ENCODE data around the gene YIPF1. TPM values are rescaled to one million over a fixed set of nuclear protein-coding genes. Genes with fewer than 3 reads are reported as not detected.
"Not testable (repeated sequence)": the region's sequence is repeated elsewhere in the genome, so short reads cannot be mapped to it uniquely, and the experiment has no call there.

The YIPF1 gene
- total and polyA plus RNA-seq, 10 of the 15 experiments (the other 5 are each of a cell fraction or from before 2014, with no cell fraction given), result 13.0 to 36.0 (median 20.3) TPM

DNA sequence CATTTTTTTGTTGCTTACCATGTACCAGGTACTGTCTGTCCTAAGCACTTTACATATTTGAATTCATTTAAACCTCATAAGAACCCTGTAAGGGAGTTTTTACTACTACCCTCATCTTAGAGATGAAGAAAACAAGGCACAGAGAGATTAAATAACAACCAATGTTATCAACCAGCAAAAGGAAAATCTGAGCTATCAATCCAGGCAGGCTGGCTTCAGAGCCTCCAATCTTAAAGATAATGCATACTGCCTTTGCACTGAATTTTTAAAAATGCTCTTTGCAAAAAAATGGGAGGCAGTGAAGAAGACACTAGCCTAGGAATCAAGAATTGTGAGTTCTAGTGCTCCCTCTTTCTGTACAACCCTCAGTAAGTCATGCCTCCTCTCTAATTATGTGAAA, 70.2 kb downstream of the YIPF1 start:
- ATAC-seq (no peak), DNase-seq (ENCODE audit: low read depth, low spot score) (no peak), FAIRE-seq (no peak)
- TF ChIP-seq SMC3 (IDR thresholded peaks at IDR 0.05; ENCODE audit: borderline replicate concordance, low read length) (no peak), USF2 (IDR thresholded peaks at IDR 0.05; ENCODE audit: borderline replicate concordance, low read depth, low read length) (no peak), ZNF384 (IDR thresholded peaks at IDR 0.05; ENCODE audit: borderline replicate concordance, low read depth, low read length) (no peak), ZNF207 (IDR thresholded peaks at IDR 0.05; ENCODE audit: borderline replicate concordance) (no peak), FOXM1 (IDR thresholded peaks at IDR 0.05; ENCODE audit: low read depth, low read length) (no peak), RB1 (IDR thresholded peaks at IDR 0.05; ENCODE audit: borderline replicate concordance) (no peak)
- TF ChIP-seq, protein P1, sequence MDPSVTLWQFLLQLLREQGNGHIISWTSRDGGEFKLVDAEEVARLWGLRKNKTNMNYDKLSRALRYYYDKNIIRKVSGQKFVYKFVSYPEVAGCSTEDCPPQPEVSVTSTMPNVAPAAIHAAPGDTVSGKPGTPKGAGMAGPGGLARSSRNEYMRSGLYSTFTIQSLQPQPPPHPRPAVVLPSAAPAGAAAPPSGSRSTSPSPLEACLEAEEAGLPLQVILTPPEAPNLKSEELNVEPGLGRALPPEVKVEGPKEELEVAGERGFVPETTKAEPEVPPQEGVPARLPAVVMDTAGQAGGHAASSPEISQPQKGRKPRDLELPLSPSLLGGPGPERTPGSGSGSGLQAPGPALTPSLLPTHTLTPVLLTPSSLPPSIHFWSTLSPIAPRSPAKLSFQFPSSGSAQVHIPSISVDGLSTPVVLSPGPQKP (IDR thresholded peaks at IDR 0.05; ENCODE audit: low read depth, low read length), result no peak
- CTCF ChIA-PET, result interaction anchor here (0.6 to 2.3 kb wide), 5 partner anchors 8 to 548 kb away, joined by 3 to 10 read pairs (median 3); no protein-coding TSS in a partner anchor
- Histone ChIP-seq H3K4me3 (no peak overlapping the region), H3K4me1 (ENCODE audit: control insufficient read depth, insufficient read depth, low read length) (no peaks in the 10 kb centered on the region), H3K27ac (ENCODE audit: control insufficient read depth, insufficient read depth) (no peak overlapping the region), H3K9me3 (replicated peaks; ENCODE audit: control insufficient read depth, insufficient read depth, low read length) (no peaks in the 10 kb centered on the region), H3K27me3 (replicated peaks in 1 of 2; ENCODE audit: control insufficient read depth in 2 of 2, insufficient read depth in 2 of 2, low read length in 1 of 2) (no peaks in the 10 kb centered on the region), H2AFZ (ENCODE audit: control insufficient read depth, low read depth, low read length) (no peak overlapping the region), H3K9ac (ENCODE audit: control insufficient read depth, insufficient read depth, low read length) (no peak overlapping the region), H3K79me2 (ENCODE audit: control insufficient read depth, insufficient read depth, low read length) (no peaks in the 10 kb centered on the region), H4K20me1 (ENCODE audit: control insufficient read depth, insufficient read depth) (no peaks in the 10 kb centered on the region), H3K4me2 (ENCODE audit: control insufficient read depth, insufficient read depth) (no peak overlapping the region), H3K36me3 (ENCODE audit: control insufficient read depth in 2 of 2, insufficient read depth in 2 of 2, low read length in 1 of 2) (peaks cover 2 to 5% of the 10 kb centered on the region in 2 experiments; a peak in 3 of 4 replicates)
- SMC1A ChIA-PET (ENCODE audit: uncharacterized antibody, unreplicated experiment), result interaction anchor here (4.5 kb wide), 1 partner anchor 15 kb away, joined by 18 read pairs; no protein-coding TSS in a partner anchor
- in situ Hi-C loops (cut with MboI), result no loop called here
- RAD21 ChIA-PET (ENCODE audit: unreplicated experiment), result interaction anchor here (1.0 to 1.5 kb wide), 2 partner anchors 63 to 140 kb away, joined by 3 read pairs; no protein-coding TSS in a partner anchor
- intact Hi-C loops (cut with micrococcal nuclease; ENCODE audit: unreplicated experiment), result no loop called here
- POLR2A ChIA-PET, result interaction anchor here (0.9 to 2.3 kb wide), 2 partner anchors 17 to 18 kb away, joined by 3 to 7 read pairs; partner anchors contain the start of gene NDC1
- BruUV-seq (replicated peaks), result no TSS peak

DNA sequence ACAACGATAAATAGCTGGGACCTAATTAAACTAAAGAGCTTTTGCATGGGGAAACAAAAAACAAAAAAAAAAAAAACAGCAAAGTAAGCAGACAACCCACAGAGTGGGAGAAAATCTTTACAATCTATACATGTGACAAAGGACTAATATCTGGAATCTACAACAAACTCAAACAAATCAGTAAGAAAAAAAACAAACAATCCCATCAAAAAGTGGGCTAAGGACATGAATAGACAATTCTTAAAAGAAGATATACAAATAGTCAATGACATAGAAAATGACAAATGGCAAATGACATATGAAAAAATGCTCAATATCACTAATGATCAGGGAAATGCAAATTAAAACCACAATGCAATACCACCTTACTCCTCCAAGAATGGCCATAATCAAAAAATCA, 73.0 kb downstream of the YIPF1 start:
- FAIRE-seq; CTCF ChIA-PET; in situ Hi-C loops (cut with MboI); H3K79me2 ChIP-seq (ENCODE audit: control insufficient read depth, insufficient read depth, low read length); DNase-seq (ENCODE audit: low read depth, low spot score); H3K4me3 ChIP-seq; SMC1A ChIA-PET (ENCODE audit: uncharacterized antibody, unreplicated experiment); H2AFZ ChIP-seq (ENCODE audit: control insufficient read depth, low read depth, low read length); H3K9ac ChIP-seq (ENCODE audit: control insufficient read depth, insufficient read depth, low read length); H3K4me2 ChIP-seq (ENCODE audit: control insufficient read depth, insufficient read depth); intact Hi-C loops (cut with micrococcal nuclease; ENCODE audit: unreplicated experiment); ATAC-seq; H3K9me3 ChIP-seq (replicated peaks; ENCODE audit: control insufficient read depth, insufficient read depth, low read length); H3K4me1 ChIP-seq (ENCODE audit: control insufficient read depth, insufficient read depth, low read length); H3K27ac ChIP-seq (ENCODE audit: control insufficient read depth, insufficient read depth); H4K20me1 ChIP-seq (ENCODE audit: control insufficient read depth, insufficient read depth); RAD21 ChIA-PET (ENCODE audit: unreplicated experiment); H3K27me3 ChIP-seq (replicated peaks in 1 of 2; ENCODE audit: control insufficient read depth in 2 of 2, insufficient read depth in 2 of 2, low read length in 1 of 2); H3K36me3 ChIP-seq (ENCODE audit: control insufficient read depth in 2 of 2, insufficient read depth in 2 of 2, low read length in 1 of 2); BruUV-seq (replicated peaks): not testable (repeated sequence)
- WGBS (ENCODE audit: insufficient coverage, insufficient replicate concordance, low lambda C conversion rate, missing lambda C conversion rate), result 100% methylated on average over 1 of the region's 1 CpG
- POLR2A ChIA-PET, result interaction anchor here (0.6 kb wide), 1 partner anchor 381 kb away, joined by 5 read pairs; no protein-coding TSS in a partner anchor

GRCh38 chr1:53815484-53815883, 74.1 kb downstream of the YIPF1 start:
- H3K4me1 ChIP-seq (ENCODE audit: control insufficient read depth, insufficient read depth, low read length); H2AFZ ChIP-seq (ENCODE audit: control insufficient read depth, low read depth, low read length); H4K20me1 ChIP-seq (ENCODE audit: control insufficient read depth, insufficient read depth); ATAC-seq; H3K79me2 ChIP-seq (ENCODE audit: control insufficient read depth, insufficient read depth, low read length); RAD21 ChIA-PET (ENCODE audit: unreplicated experiment); DNase-seq (ENCODE audit: low read depth, low spot score); CTCF ChIA-PET; H3K27ac ChIP-seq (ENCODE audit: control insufficient read depth, insufficient read depth); H3K9me3 ChIP-seq (replicated peaks; ENCODE audit: control insufficient read depth, insufficient read depth, low read length); BruUV-seq (replicated peaks); in situ Hi-C loops (cut with MboI); H3K27me3 ChIP-seq (replicated peaks in 1 of 2; ENCODE audit: control insufficient read depth in 2 of 2, insufficient read depth in 2 of 2, low read length in 1 of 2); H3K4me2 ChIP-seq (ENCODE audit: control insufficient read depth, insufficient read depth); POLR2A ChIA-PET; intact Hi-C loops (cut with micrococcal nuclease; ENCODE audit: unreplicated experiment); H3K4me3 ChIP-seq; H3K9ac ChIP-seq (ENCODE audit: control insufficient read depth, insufficient read depth, low read length); FAIRE-seq: not testable (repeated sequence)
- 60% methylated on average over 1 of the region's 1 CpG for WGBS (ENCODE audit: insufficient coverage, insufficient replicate concordance, low lambda C conversion rate, missing lambda C conversion rate)
- SMC1A ChIA-PET (ENCODE audit: uncharacterized antibody, unreplicated experiment), result interaction anchor here (1.3 kb wide), 1 partner anchor 53 kb away, joined by 3 read pairs; no protein-coding TSS in a partner anchor
- H3K36me3 ChIP-seq (ENCODE audit: control insufficient read depth in 2 of 2, insufficient read depth in 2 of 2, low read length in 1 of 2), result peaks cover 2 to 15% of the 10 kb centered on the region in 2 experiments
